Measurements from ENCODE around the gene ARL14EP. TPM values are rescaled to one million over a fixed set of nuclear protein-coding genes. Genes with fewer than 3 reads are reported as not detected.

Gene ARL14EP
- total RNA-seq, 4 donors from 2014 or later, result 7.9 to 24.7 (median 16.0) TPM

GRCh38 chr11:30284836-30285235, 38.1 kb upstream of the ARL14EP start:
- H3K27ac ChIP-seq, result no peak overlapping the region
- no peaks in the 10 kb centered on the region for H3K27me3 ChIP-seq
- intact Hi-C loops (cut with DNase I; ENCODE audit: low total_unique reads), result no loop called here
- H3K4me3 ChIP-seq, result no peak overlapping the region
- in situ Hi-C loops (cut with MboI; ENCODE audit: low pct_ligation_motif_present in 1 of 4, low pct_unique_long_range_greater_than_20kb in 1 of 4, low sequenced_read_pairs in 3 of 4), result no loop called here
- no peak for DNase-seq
- no peak for TF ChIP-seq EP300 (IDR thresholded peaks at IDR 0.05; ENCODE audit: low read depth)
- no peak for TF ChIP-seq CTCF (IDR thresholded peaks at IDR 0.05)
- TF ChIP-seq POLR2A (IDR thresholded peaks at IDR 0.05), result no peak
- no peak for TF ChIP-seq POLR2AphosphoS5 (IDR thresholded peaks at IDR 0.05)
- no peaks in the 10 kb centered on the region for H3K4me1 ChIP-seq
- 89 to 91% methylated on average over 3 of the region's 3 CpGs for WGBS, 2 donors (ENCODE audit: low coverage in 1 of 2)
- H3K9me3 ChIP-seq, result no peaks in the 10 kb centered on the region
- H3K36me3 ChIP-seq, result no peaks in the 10 kb centered on the region

DNA sequence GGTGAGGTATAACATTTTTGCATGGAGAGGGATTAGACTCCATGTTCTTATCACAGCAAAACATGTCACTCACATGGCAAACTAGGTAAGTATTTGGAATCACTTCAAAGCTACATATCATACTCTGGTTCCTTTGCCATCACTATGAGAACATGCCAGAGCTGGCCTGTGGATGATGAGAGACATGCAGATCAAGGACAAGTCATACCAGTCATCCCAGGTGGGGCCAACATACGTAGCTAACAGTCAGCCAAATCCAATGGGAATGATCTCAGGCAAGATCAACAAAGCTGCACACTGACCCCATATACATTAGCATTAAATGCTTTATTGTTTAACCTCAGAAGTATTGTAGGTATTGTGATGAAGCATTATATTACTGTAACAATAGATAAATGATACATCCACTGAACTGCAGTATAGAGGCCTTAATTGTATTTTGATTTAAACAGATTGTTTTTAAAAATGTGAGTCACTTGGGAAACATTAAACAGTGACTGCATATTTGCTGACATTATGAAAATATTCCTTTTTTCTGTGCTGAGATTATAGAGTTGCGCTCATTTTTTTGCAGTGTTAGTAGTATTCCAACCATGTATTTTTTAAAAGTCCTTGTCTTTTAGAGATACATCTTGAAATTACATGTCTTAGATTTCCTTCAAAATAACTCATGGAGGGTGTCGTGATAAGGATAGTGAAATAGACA, 37.3 kb upstream of the ARL14EP start:
- H3K36me3 ChIP-seq, result no peaks in the 10 kb centered on the region
- H3K4me1 ChIP-seq, result no peaks in the 10 kb centered on the region
- no peaks in the 10 kb centered on the region for H3K27me3 ChIP-seq
- TF ChIP-seq POLR2AphosphoS5 (IDR thresholded peaks at IDR 0.05) (no peak), CTCF (IDR thresholded peaks at IDR 0.05) (no peak), POLR2A (IDR thresholded peaks at IDR 0.05) (no peak), EP300 (IDR thresholded peaks at IDR 0.05; ENCODE audit: low read depth) (no peak)
- 63 to 75% methylated on average over 3 of the region's 3 CpGs for whole genome bisulfite sequencing, 2 donors (ENCODE audit: low coverage in 1 of 2)
- H3K9me3 ChIP-seq, result no peaks in the 10 kb centered on the region
- no peak overlapping the region for H3K4me3 ChIP-seq
- intact Hi-C loops (cut with DNase I; ENCODE audit: low total_unique reads), result no loop called here
- no peak for DNase-seq
- H3K27ac ChIP-seq, result no peak overlapping the region
- in situ Hi-C loops (cut with MboI; ENCODE audit: low pct_ligation_motif_present in 1 of 4, low pct_unique_long_range_greater_than_20kb in 1 of 4, low sequenced_read_pairs in 3 of 4), result no loop called here

- no peak for DNase-seq
- Histone ChIP-seq H3K27ac (no peak overlapping the region), H3K36me3 (no peaks in the 10 kb centered on the region), H3K9me3 (no peaks in the 10 kb centered on the region), H3K27me3 (no peaks in the 10 kb centered on the region), H3K4me1 (no peaks in the 10 kb centered on the region), H3K4me3 (no peak overlapping the region)
- in situ Hi-C loops (cut with MboI; ENCODE audit: low pct_ligation_motif_present in 1 of 4, low pct_unique_long_range_greater_than_20kb in 1 of 4, low sequenced_read_pairs in 3 of 4) (no loop called here), intact Hi-C loops (cut with DNase I; ENCODE audit: low total_unique reads) (no loop called here)
- WGBS, 2 donors (ENCODE audit: low coverage in 1 of 2), result 72 to 73% methylated on average over 3 to 4 of the region's 4 CpGs
- no peak for TF ChIP-seq CTCF (IDR thresholded peaks at IDR 0.05)
- no peak for TF ChIP-seq EP300 (IDR thresholded peaks at IDR 0.05; ENCODE audit: low read depth)
- TF ChIP-seq POLR2A (IDR thresholded peaks at IDR 0.05), result no peak
- TF ChIP-seq POLR2AphosphoS5 (IDR thresholded peaks at IDR 0.05), result no peak
Observed at GRCh38 chr11:30291331-30291730, 31.6 kb upstream of the ARL14EP start.

GRCh38 chr11:30292545-30292944, 30.4 kb upstream of the ARL14EP start:
- TF ChIP-seq EP300 (IDR thresholded peaks at IDR 0.05; ENCODE audit: low read depth) (no peak), POLR2AphosphoS5 (IDR thresholded peaks at IDR 0.05) (no peak), POLR2A (IDR thresholded peaks at IDR 0.05) (no peak), CTCF (IDR thresholded peaks at IDR 0.05) (no peak)
- H3K4me1 ChIP-seq, result no peaks in the 10 kb centered on the region
- in situ Hi-C loops (cut with MboI; ENCODE audit: low pct_ligation_motif_present in 1 of 4, low pct_unique_long_range_greater_than_20kb in 1 of 4, low sequenced_read_pairs in 3 of 4) (no loop called here), intact Hi-C loops (cut with DNase I; ENCODE audit: low total_unique reads) (no loop called here)
- no peak overlapping the region for H3K27ac ChIP-seq
- WGBS, 2 donors (ENCODE audit: low coverage in 1 of 2), result 88 to 90% methylated on average over 2 of the region's 2 CpGs
- DNase-seq, result no peak
- no peaks in the 10 kb centered on the region for H3K36me3 ChIP-seq
- H3K9me3 ChIP-seq, result no peaks in the 10 kb centered on the region
- H3K27me3 ChIP-seq, result no peaks in the 10 kb centered on the region
- no peak overlapping the region for H3K4me3 ChIP-seq
